H9 (cell line): ENCODE measurements around the gene VPS45. TPM values are rescaled to one million over a fixed set of nuclear protein-coding genes. Genes with fewer than 3 reads are reported as not detected.

Experiments
- DNase-seq: peaks from one replicate; pipeline ENCODE4 v3.0.0-alpha.2; 2017
- H2AFZ ChIP-seq: one replicate; pipeline ENCODE4 v1.6.1; 2013; ENCODE audit warnings: mild to moderate bottlenecking, low read length, control low read depth, moderate library complexity
- H2AK5ac ChIP-seq: 2 replicates; pipeline ENCODE4 v1.6.1; 2013; ENCODE audit warnings: low read length, control low read depth, mixed read lengths; ENCODE audit not compliant: insufficient read length
- H2BK120ac ChIP-seq: one replicate; pipeline ENCODE4 v1.6.1; 2013; ENCODE audit warnings: low read depth, mild to moderate bottlenecking, low read length, control low read depth, inconsistent platforms; ENCODE audit not compliant: poor library complexity, severe bottlenecking
- H2BK12ac ChIP-seq: 2 replicates; pipeline ENCODE4 v1.6.1; 2013; ENCODE audit warnings: low read length, control low read depth, mixed read lengths, low read depth; ENCODE audit not compliant: insufficient read length
- H2BK15ac ChIP-seq: 2 replicates; pipeline ENCODE4 v1.6.1; 2013; ENCODE audit warnings: low read depth, low read length, control low read depth
- H2BK20ac ChIP-seq: one replicate; pipeline ENCODE4 v1.6.1; 2013; ENCODE audit warnings: low read depth, mild to moderate bottlenecking, low read length, control low read depth, inconsistent platforms; ENCODE audit not compliant: poor library complexity, severe bottlenecking
- H2BK5ac ChIP-seq: 2 replicates; pipeline ENCODE4 v1.6.1; 2013; ENCODE audit warnings: low read length, control low read depth, mixed read lengths; ENCODE audit not compliant: insufficient read length
- H3K14ac ChIP-seq: 2 replicates; pipeline ENCODE4 v1.6.1; 2013; ENCODE audit warnings: low read length, control low read depth; ENCODE audit not compliant: insufficient read depth
- H3K18ac ChIP-seq: 2 replicates; pipeline ENCODE4 v1.6.1; 2013; ENCODE audit warnings: low read depth, mild to moderate bottlenecking, mixed read lengths, low read length, control low read depth; ENCODE audit not compliant: insufficient read length
- H3K23ac ChIP-seq: 2 replicates; pipeline ENCODE4 v1.6.1; 2013; ENCODE audit warnings: low read length, control low read depth, mixed read lengths, low read depth; ENCODE audit not compliant: insufficient read length
- H3K23me2 ChIP-seq: 2 replicates; pipeline ENCODE4 v1.6.1; 2013; ENCODE audit warnings: low read depth, mild to moderate bottlenecking, mixed read lengths, low read length, control low read depth; ENCODE audit not compliant: insufficient read length, poor library complexity, severe bottlenecking
- H3K27ac ChIP-seq: 2 replicates; pipeline ENCODE4 v1.5.1; 2013; ENCODE audit warnings: low read length, control low read depth, mixed read lengths, low read depth; ENCODE audit not compliant: insufficient read length
- H3K27me3 ChIP-seq: 2 replicates; pipeline ENCODE4 v1.6.1; 2013; ENCODE audit warnings: low read length, control low read depth, inconsistent platforms; ENCODE audit not compliant: insufficient read depth
- H3K4ac ChIP-seq: 2 replicates; pipeline ENCODE4 v1.6.1; 2013; ENCODE audit warnings: low read depth, mild to moderate bottlenecking, control low read depth, inconsistent platforms, low read length, moderate library complexity
- H3K4me1 ChIP-seq: 2 replicates; pipeline ENCODE4 v1.6.1; 2013; ENCODE audit warnings: low read length, control low read depth, inconsistent platforms; ENCODE audit not compliant: insufficient read depth
- H3K4me2 ChIP-seq: 2 replicates; pipeline ENCODE4 v1.6.1; 2013; ENCODE audit warnings: low read length, control low read depth, mixed read lengths; ENCODE audit not compliant: insufficient read length, insufficient read depth
- H3K56ac ChIP-seq: 2 replicates; pipeline ENCODE4 v1.6.1; 2013; ENCODE audit warnings: low read depth, mild to moderate bottlenecking, mixed read lengths, low read length, control low read depth; ENCODE audit not compliant: insufficient read length
- H3K79me1 ChIP-seq: 2 replicates; pipeline ENCODE4 v1.6.1; 2013; ENCODE audit warnings: low read depth, mild to moderate bottlenecking, moderate library complexity, low read length, control low read depth, inconsistent platforms; ENCODE audit not compliant: insufficient read depth, poor library complexity, severe bottlenecking
- H3K79me2 ChIP-seq: 2 replicates; pipeline ENCODE4 v1.6.1; 2013; ENCODE audit warnings: low read length, control low read depth, inconsistent platforms; ENCODE audit not compliant: insufficient read depth
- H3K9ac ChIP-seq: 2 replicates; pipeline ENCODE4 v1.6.1; 2013; ENCODE audit warnings: low read length, control low read depth, mixed read lengths; ENCODE audit not compliant: insufficient read length; ENCODE audit errors: extremely low read depth
- H3K9me3 ChIP-seq: one replicate; pipeline ENCODE4 v1.6.1; 2013; ENCODE audit warnings: low read depth, low read length, inconsistent platforms; ENCODE audit not compliant: control insufficient read depth
- H3T11ph ChIP-seq: one replicate; pipeline ENCODE4 v1.6.1; 2013; ENCODE audit warnings: mild to moderate bottlenecking, low read length, control low read depth, inconsistent platforms
- H4K20me1 ChIP-seq: one replicate; pipeline ENCODE4 v1.6.1; 2013; ENCODE audit not compliant: control insufficient read depth, insufficient read length, insufficient read depth
- H4K5ac ChIP-seq: 2 replicates; pipeline ENCODE4 v1.6.1; 2013; ENCODE audit warnings: low read depth, mild to moderate bottlenecking, mixed read lengths, low read length, control low read depth; ENCODE audit not compliant: insufficient read length
- H4K8ac ChIP-seq: replicated peaks from 2 replicates; pipeline ENCODE4 v1.6.1; 2013; ENCODE audit warnings: low read length, control low read depth, mixed read lengths, low read depth; ENCODE audit not compliant: insufficient read length
- H4K91ac ChIP-seq: 2 replicates; pipeline ENCODE4 v1.6.1; 2013; ENCODE audit warnings: low read depth, mild to moderate bottlenecking, moderate library complexity, mixed read lengths, low read length, control low read depth; ENCODE audit not compliant: insufficient read length
- H3K27ac Mint-ChIP-seq, 3 experiments: 2 replicates in 2 of 3; 3 replicates in 1 of 3; pipeline ENCODE4 v1.8.0; 2020 to 2021; ENCODE audit warnings: mixed read lengths in 3 of 3, mild to moderate bottlenecking in 1 of 3, moderate library complexity in 1 of 3
- H3K27me3 Mint-ChIP-seq: 2 replicates; pipeline ENCODE4 v1.8.0; 2021; ENCODE audit warnings: low read depth, mild to moderate bottlenecking, moderate library complexity, mixed read lengths
- H3K36me3 Mint-ChIP-seq, 3 experiments: 2 replicates in 2 of 3; 3 replicates in 1 of 3; pipeline ENCODE4 v1.8.0; 2020 to 2021; ENCODE audit warnings: low read depth in 3 of 3, mixed read lengths in 3 of 3; ENCODE audit not compliant: insufficient read depth in 1 of 3
- H3K4me1 Mint-ChIP-seq, 2 experiments: 2 replicates each; pipeline ENCODE4 v1.8.0; 2020; ENCODE audit warnings: mixed read lengths in 2 of 2
- H3K4me3 Mint-ChIP-seq, 2 experiments: 2 replicates in 1 of 2; 3 replicates in 1 of 2; pipeline ENCODE4 v1.8.0; 2020 to 2021; ENCODE audit warnings: mild to moderate bottlenecking in 2 of 2, mixed read lengths in 2 of 2, moderate library complexity in 1 of 2
- H3K9me3 Mint-ChIP-seq, 2 experiments: 2 replicates in 1 of 2; 3 replicates in 1 of 2; pipeline ENCODE4 v1.8.0; 2020; ENCODE audit warnings: mild to moderate bottlenecking in 2 of 2, mixed read lengths in 2 of 2, moderate library complexity in 1 of 2
- WGBS: extraction: QIAGEN DNeasy Blood & Tissue Kit; methylation state at CpG from one replicate; pipeline ENCODE4 v1.1.7; 2013; ENCODE audit warnings: missing lambda C conversion rate, low lambda C conversion rate, mixed read lengths; ENCODE audit not compliant: insufficient read length; ENCODE audit errors: extremely low coverage; 5-methylcytosine and 5-hydroxymethylcytosine counted together
- total RNA-seq: library from RNA; stranded (reverse); gene quantifications from 2 replicates; pipeline ENCODE4 v1.2.1, GENCODE V29; 2021
- TF ChIP-seq, protein P1 (sequence below): fragments of 200-600 bp; sonication (generic); conservative IDR thresholded peaks from 3 replicates; pipeline ENCODE4 v1.8.0; 2021; ENCODE audit warnings: antibody characterized with exemption, mild to moderate bottlenecking

The VPS45 gene
- total RNA-seq, 1 experiment from 2014 or later = 31.8 TPM

DNA sequence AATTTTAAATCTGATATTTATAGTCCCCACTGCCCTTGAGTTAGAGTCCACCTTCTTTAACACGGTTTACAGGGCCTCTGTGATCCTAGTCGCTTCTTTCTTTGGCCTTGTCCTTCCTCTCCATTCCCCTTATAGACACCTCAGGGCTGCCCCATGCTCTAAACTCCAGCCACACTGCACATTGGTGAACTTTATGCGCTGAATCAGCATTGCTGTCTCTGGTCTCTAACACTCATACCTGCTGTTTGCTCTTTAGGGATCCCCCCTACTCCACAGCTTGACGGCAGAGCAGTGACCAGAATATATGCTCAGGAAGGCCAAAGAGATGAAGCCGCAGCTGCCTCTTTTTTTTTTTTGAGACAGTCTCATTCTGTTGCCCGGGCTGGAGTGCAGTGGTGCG lies 112.3 kb downstream of the VPS45 start:
- TF ChIP-seq, protein P1, sequence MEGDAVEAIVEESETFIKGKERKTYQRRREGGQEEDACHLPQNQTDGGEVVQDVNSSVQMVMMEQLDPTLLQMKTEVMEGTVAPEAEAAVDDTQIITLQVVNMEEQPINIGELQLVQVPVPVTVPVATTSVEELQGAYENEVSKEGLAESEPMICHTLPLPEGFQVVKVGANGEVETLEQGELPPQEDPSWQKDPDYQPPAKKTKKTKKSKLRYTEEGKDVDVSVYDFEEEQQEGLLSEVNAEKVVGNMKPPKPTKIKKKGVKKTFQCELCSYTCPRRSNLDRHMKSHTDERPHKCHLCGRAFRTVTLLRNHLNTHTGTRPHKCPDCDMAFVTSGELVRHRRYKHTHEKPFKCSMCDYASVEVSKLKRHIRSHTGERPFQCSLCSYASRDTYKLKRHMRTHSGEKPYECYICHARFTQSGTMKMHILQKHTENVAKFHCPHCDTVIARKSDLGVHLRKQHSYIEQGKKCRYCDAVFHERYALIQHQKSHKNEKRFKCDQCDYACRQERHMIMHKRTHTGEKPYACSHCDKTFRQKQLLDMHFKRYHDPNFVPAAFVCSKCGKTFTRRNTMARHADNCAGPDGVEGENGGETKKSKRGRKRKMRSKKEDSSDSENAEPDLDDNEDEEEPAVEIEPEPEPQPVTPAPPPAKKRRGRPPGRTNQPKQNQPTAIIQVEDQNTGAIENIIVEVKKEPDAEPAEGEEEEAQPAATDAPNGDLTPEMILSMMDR = no peak
- Histone ChIP-seq H2AFZ (no peak overlapping the region), H3K9me3 (no peaks in the 10 kb centered on the region), H3K79me1 (no peaks in the 10 kb centered on the region), H3K23me2 (no peaks in the 10 kb centered on the region), H3K18ac (no peak overlapping the region), H2BK12ac (no peak overlapping the region), H3K56ac (no peak overlapping the region), H4K5ac (no peak overlapping the region), H3K27me3 (no peaks in the 10 kb centered on the region), H3K4me1 (no peaks in the 10 kb centered on the region), H3T11ph (no peak overlapping the region), H3K4me2 (no peak overlapping the region), H4K8ac (no peak overlapping the region), H3K23ac (no peak overlapping the region), H3K79me2 (no peaks in the 10 kb centered on the region), H3K9ac (no peak overlapping the region), H2BK5ac (no peak overlapping the region), H2BK15ac (no peak overlapping the region), H4K20me1 (no peaks in the 10 kb centered on the region), H2BK20ac (no peak overlapping the region), H3K4ac (no peak overlapping the region), H2BK120ac (no peak overlapping the region), H3K14ac (no peak overlapping the region), H3K27ac (no peak overlapping the region), H4K91ac (no peak overlapping the region), H2AK5ac (no peak overlapping the region)
- WGBS = no CpG with 5 or more reads among the region's 7 CpGs
- Mint-ChIP-seq H3K4me3 (no peak overlapping the region), H3K4me1 (no peaks in the 10 kb centered on the region), H3K27ac (no peak overlapping the region), H3K36me3 (no peaks in the 10 kb centered on the region), H3K27me3 (no peaks in the 10 kb centered on the region), H3K9me3 (no peaks in the 10 kb centered on the region)
- DNase-seq = no peak
